NCI-H1436 (cell line): ENCODE measurements around the gene SCPEP1.
"Not testable (repeated sequence)": the region's sequence is repeated elsewhere in the genome, so short reads cannot be mapped to it uniquely, and the experiment has no call there.

ENCODE experiments used
- DNase-seq: peaks from one replicate; lab custom pipeline; 2025; lab: John Stamatoyannopoulos, UW

Gene SCPEP1

GRCh38 chr17:56965681-56966080, 12.2 kb upstream of the SCPEP1 start:
- DNase-seq, result not testable (repeated sequence)

DNA sequence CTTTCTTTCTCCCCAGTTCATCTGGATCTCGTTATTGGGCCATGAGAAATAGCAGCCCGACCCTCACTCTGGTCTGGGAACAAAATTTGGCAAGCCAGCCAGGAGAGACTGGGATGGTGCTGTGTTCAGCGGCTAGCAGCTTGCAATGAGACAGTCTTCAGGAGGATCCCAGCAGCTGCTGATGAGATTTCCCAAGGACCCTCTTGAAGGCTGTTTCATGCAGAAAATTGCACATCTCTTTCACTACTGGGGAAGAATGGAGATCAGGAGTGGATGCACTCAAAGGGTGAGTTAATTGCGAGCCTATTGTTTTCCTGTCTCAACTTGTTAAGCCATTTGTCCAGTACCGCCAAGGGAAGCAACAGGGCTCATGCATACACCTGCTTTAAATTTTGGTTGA, 11.6 kb upstream of the SCPEP1 start:
- DNase-seq, result peak; percentile 99

- no peak for DNase-seq
Measured at GRCh38 chr17:56970974-56971373, 7.0 kb upstream of the SCPEP1 start.

- no peak for DNase-seq
Measured at GRCh38 chr17:56972111-56972730, 5.7 kb upstream of the SCPEP1 start.

DNA sequence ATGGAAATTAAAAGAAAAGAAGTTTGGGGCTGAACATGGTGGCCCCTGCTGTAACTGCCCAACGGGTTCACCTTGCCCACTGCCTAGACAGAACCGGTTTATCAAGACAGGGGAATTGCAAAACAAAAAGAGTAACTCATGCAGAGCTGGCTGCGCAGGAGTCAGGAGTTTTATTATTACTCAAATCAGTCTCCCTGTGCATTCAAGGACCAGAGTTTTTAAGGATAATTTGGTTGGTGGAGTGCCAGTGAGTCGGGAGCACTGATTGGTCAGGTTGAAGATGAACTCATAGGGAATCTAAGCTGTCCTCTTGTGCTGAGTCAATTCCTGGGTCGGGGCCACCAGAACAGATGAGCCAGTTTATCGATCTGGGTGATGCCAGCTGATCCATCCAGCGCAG, 4.4 kb upstream of the SCPEP1 start:
- DNase-seq, result no peak

DNA sequence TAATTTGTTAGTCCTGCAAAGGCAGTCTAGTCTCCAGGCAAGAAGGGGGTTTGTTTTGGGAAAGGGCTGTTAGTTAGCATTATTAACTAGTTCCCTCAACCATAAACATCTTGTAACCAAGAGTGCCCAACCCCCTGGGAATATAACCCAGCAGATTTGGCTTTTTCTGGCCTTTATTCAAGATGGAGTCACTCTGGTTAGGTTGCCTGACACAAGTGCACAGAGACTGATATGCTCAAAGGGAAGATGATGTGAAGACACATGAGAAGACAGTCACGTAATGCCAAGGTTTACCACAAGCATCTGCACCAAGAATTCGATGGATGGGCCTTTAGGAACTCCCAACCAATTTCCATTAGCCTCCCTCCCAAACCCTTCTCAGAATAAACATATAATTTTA, 3.9 kb upstream of the SCPEP1 start:
- no peak for DNase-seq

GRCh38 chr17:56975656-56976055, 2.3 kb upstream of the SCPEP1 start:
- DNase-seq, result no peak

GRCh38 chr17:56976941-56977608, 856 bp upstream of the SCPEP1 start:
- no peak for DNase-seq

DNA sequence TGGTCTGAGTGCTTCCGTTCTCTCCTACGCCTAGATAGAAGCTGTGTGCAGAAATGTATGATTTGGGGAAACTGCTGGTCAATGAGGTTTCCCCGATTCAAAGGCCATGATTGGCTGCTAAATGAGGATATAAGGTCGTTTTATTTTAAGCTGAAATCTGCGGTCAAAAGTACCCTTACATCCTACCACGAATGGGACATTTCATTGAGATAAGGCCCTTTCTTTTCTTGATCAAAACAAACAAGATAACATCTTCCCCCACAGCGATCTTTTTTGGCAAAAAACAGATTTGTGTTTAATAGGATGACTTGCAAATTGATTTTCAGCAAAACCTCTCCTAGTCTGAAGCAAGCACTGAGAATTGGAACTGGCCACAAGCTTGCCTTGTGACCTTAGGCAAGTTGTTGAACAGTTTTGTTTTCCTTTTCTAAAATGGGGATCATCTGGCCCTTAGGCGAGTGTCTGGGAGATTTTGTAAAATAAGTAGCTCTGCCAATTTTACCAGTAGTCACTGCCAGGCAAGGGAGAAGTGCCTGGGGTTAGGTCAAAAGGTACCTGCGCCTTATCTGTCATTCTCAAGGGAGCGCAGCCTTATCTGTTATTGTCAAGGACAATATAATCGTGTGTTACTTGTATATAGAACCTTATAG, 635 bp downstream of the SCPEP1 start:
- no peak for DNase-seq

- DNase-seq, result no peak
Measured at GRCh38 chr17:56979091-56979480, 1.2 kb downstream of the SCPEP1 start.

GRCh38 chr17:56980526-56980925, 2.6 kb downstream of the SCPEP1 start:
- DNase-seq, result not testable (repeated sequence)

GRCh38 chr17:56982312-56982711, 4.4 kb downstream of the SCPEP1 start:
- peak; percentile 64 for DNase-seq

- DNase-seq, result no peak
Measured at GRCh38 chr17:56983366-56983765, 5.4 kb downstream of the SCPEP1 start.

DNA sequence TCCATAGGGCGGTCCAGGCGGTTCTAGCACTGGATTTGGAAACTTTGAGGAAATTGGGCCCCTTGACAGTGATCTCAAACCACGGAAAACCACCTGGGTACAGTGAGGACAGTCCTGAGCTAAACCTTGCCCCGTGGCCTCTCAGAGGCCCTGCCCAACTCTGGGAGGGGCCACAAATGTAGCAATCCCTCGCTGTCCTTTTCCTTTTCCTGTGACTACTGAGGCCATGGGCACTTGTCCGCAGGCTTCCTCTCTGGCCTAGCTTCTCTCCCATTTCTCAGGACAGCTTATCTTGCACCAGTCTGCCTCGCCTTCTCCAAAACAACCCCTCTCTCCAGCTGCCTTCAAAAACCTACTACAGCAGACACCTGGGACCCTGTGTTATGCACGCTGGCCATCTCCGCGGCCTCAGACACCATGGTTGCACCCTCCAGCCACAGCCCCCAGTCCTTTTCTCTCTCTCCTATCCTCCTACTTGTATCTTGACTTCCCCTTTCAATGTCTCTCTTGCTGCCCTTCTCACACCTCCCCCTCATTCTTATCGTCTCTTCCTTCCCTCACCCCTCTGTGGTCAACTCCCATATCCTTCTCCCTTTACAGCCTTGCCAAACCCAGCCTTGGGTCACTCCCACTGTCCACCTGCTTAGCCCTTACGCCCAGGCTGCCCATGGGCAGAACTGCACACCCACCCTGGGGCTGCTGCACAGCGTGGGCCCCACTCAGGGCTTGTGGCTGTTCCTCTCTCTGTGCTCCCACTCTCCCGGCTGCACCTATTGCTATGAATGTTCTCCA, 7.6 kb downstream of the SCPEP1 start:
- no peak for DNase-seq

DNA sequence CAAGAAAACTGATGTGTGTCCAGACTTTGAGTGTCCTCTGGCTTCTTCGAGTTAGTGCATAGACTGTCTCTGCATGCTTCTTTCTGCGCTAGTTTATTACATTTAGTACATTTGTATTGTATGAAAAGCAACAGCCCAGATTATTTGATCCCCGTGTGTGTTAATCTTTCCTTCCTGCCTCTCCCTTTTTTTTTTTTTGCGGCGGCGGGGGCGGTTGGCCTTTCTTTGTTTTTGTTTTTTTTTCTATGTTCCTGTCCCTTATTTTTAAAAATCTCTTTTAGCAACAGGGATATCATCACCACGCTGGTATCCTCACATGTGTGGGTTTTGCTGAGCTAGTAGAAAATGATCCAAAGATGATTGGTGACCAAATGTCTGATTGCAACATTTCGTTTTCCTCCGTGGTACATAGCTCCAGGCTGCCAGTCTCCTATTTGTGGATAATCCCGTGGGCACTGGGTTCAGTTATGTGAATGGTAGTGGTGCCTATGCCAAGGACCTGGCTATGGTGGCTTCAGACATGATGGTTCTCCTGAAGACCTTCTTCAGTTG, 9.4 kb downstream of the SCPEP1 start:
- DNase-seq, result no peak

- no peak for DNase-seq
Measured at GRCh38 chr17:56988901-56989572, 11.1 kb downstream of the SCPEP1 start.

DNA sequence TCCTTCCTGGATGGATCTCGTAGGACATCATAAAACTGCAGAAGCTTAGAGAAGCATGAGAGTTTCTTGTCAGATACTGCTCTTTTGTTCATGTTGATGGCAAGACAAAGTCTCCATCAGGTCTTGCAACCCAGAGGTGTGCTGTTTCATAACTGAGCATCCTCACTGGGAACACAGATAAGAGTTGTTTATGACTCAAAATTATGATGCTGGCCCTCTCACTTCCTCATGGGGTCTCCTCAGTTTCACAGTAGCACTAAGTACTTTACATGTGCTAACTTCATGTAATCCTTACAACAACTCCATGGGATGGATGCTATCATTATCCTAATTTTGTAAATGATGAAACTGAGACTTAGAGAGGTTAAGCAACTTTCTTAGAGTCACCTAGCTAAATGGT, 14.4 kb downstream of the SCPEP1 start:
- no peak for DNase-seq

DNA sequence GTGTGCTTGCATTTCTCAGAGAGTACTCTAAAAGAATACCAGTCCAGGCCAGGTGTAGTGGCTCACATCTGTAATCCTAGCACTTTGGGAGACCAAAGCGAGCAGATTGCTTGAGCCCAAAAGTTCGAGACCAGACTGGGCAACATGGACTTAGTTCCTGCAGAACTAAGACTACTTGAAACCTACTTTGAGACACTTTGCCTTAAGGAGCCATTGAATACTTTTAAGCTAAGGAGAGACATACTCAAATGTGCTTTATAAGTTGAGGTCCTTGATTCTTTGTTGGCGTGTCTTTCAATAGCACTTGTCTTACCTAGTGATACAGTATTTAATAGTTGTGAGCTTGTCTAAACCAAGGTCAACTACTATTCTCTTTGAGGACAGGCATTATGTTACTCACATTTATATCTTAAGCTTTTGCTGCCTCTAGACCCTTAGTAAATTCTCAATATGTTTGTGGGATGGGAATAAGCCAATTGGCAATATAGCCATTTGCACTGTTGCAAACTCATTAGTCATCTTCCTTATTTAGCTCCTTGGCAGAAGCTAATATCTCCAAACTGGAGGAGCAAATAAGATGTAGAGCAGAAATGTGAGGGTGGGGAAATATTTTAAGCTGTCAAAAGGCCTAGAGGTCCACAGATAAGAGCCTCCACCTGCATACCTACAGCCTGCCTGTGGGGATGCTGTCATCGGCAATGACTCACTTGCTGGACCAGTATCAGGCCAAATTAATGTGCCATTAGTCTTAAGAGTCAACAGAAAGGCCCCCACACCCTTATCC, 16.3 kb downstream of the SCPEP1 start:
- no peak for DNase-seq

- DNase-seq, result no peak
Measured at GRCh38 chr17:56995766-56996165, 17.8 kb downstream of the SCPEP1 start.

DNA sequence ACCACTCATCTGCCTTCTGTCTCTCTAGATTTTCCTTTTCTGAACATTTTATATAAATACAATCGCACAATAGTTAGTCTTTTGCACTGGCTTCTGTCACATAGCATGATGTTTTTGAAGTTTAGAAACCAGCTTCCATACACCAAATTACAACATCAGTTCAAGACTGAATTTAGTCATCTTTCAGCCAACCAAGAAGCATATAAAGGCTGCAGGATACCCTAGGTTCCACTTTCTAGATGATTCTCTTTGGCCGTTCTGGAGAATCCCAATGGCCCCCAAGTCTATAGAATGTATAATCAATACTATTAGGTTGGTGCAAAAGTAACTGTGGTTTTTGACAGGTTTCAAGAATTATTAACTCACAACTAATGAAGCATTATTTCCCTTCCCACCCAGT, 19.4 kb downstream of the SCPEP1 start:
- DNase-seq, result no peak

DNA sequence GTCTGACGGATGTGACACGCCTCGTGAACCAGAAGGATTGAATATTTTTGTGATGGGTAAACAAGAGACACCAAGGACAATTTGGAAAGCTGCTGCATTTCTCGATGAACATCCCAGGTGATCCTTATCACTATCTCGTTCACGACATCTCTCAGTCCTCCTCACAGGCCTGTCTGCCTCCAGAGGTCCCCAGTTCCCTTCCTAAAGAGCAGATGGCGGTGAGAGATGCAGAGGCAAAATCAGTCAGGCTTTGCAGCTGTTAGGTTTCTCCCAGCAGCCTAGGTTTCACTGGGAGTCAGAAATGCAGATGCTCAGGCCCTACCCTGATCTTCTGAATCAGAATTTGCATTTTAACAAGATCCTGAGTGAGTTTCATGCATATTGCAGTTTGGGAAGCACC, 23.6 kb downstream of the SCPEP1 start:
- DNase-seq, result no peak
